Umbilical cord (tissue), 2 donors: Measurements from ENCODE around the gene BDKRB1. TPM values are rescaled to one million over a fixed set of nuclear protein-coding genes. Genes with fewer than 3 reads are reported as not detected.

Experiments used
- DNase-seq: peaks from one replicate; pipeline ENCODE4 v3.0.0-alpha.2; 2015; ENCODE audit warnings: low spot score
- total RNA-seq: library from RNA; depleted of rRNA; stranded (reverse); fragments of >200 nt; gene quantifications from one replicate; pipeline ENCODE4 v1.2.3, GENCODE V29; 2014; ENCODE audit warnings: low replicate concordance; ENCODE audit not compliant: insufficient read depth

The BDKRB1 gene
- total RNA-seq, 1 donor from 2014 or later = 16.6 TPM

- DNase-seq = no peak
These were observed 5.0 kb downstream of the BDKRB1 start for GRCh38 chr14:96261053-96261452.

- no peak for DNase-seq
These were observed 6.0 kb downstream of the BDKRB1 start for GRCh38 chr14:96261772-96262655.

- no peak for DNase-seq
These were observed 7.6 kb downstream of the BDKRB1 start for GRCh38 chr14:96263347-96264199.

GRCh38 chr14:96264200-96264553 is 8.2 kb downstream of the BDKRB1 start:
- no peak for DNase-seq

- DNase-seq = no peak
These were observed 8.8 kb downstream of the BDKRB1 start for GRCh38 chr14:96264853-96265252.

- DNase-seq = no peak
These were observed 9.5 kb downstream of the BDKRB1 start for GRCh38 chr14:96265383-96266095.

- DNase-seq = peak; percentile 88
These were observed 11.3 kb downstream of the BDKRB1 start for GRCh38 chr14:96267336-96267735.

- no peak for DNase-seq
These were observed 11.9 kb downstream of the BDKRB1 start for GRCh38 chr14:96267916-96268315.

GRCh38 chr14:96268431-96269358 is 12.7 kb downstream of the BDKRB1 start:
- peak; percentile 98 for DNase-seq

GRCh38 chr14:96269359-96269710 is 13.3 kb downstream of the BDKRB1 start:
- no peak for DNase-seq

- peak; percentile 77 for DNase-seq
These were observed 14.8 kb downstream of the BDKRB1 start for GRCh38 chr14:96270565-96271420.

GRCh38 chr14:96271421-96271762 is 15.4 kb downstream of the BDKRB1 start:
- no peak for DNase-seq

- peak; percentile 70 for DNase-seq
These were observed 16.9 kb downstream of the BDKRB1 start for GRCh38 chr14:96272777-96273473.

GRCh38 chr14:96273629-96274028 is 17.6 kb downstream of the BDKRB1 start:
- DNase-seq = no peak

- no peak for DNase-seq
These were observed 18.1 kb downstream of the BDKRB1 start for GRCh38 chr14:96274122-96274521.

- peak; percentile 83 for DNase-seq
These were observed 18.5 kb downstream of the BDKRB1 start for GRCh38 chr14:96274543-96274942.

GRCh38 chr14:96275177-96276112 is 19.4 kb downstream of the BDKRB1 start:
- peak; percentile 81 for DNase-seq

GRCh38 chr14:96277890-96278289 is 21.9 kb downstream of the BDKRB1 start:
- no peak for DNase-seq
